NOMO-1 treated with dmso at 0.1 percent for 144 hours (cell line): ENCODE data around the gene NES.

Experiments
- DNase-seq: peaks from one replicate; lab custom pipeline; 2025; ENCODE audit not compliant: unreplicated experiment; lab: John Stamatoyannopoulos, UW

NES gene

DNA sequence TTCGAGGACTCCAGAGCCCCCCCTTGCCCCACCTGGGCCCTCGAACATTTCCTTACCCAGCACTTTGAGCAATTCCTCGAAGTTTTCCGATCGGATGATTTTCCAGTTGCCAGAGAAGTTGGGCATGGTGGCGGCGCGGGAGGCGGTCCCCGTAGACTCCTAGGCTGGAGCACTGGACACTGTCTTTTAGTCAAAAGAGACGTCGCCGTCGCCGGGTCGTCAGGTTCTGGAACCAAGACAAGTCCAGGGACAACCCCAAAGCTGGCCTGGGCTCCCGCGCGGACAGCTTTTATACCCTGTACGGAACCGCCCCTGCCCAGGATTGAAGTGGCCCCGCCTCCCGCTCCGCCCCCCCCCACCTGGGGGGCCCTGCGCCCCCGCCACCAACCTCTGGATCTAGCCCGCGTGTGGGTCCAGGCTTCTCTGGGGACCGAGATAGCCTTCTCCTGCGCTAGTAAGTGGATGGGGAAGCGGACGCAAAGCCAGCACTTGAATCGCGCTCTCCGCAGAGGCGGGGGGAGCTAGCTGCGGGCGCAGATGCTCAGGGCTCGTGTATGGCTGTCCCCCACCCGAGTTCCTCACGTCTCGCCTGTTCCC, 28.2 kb upstream of the NES start, which contains the start of gene CRABP2:
Gene CRABP2 (minus strand): TSS at position 263 of the 597 bp plus-strand sequence. CDS start 137 bp downstream, at position 126.
- no peak for DNase-seq

DNA sequence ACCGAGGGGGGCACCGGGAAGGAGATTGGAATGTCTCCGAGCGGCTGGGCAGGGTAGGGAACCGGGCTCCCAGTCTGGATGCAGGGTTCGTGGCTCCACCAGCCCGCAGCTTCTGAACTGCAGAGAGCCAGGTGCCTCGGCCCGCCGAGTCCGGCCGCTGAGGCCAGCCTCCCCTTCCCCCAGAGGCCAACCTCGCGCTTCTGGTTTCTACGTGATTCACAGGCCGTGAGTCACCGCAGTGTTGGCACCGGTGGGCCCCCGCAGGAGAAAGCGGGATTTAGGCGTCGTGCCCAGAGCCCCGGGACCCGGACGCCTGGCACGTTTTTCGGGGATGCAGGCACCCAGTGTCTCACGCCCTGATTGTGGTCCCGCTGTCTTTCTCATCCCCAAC, 27.7 kb upstream of the NES start:
- no peak for DNase-seq

DNA sequence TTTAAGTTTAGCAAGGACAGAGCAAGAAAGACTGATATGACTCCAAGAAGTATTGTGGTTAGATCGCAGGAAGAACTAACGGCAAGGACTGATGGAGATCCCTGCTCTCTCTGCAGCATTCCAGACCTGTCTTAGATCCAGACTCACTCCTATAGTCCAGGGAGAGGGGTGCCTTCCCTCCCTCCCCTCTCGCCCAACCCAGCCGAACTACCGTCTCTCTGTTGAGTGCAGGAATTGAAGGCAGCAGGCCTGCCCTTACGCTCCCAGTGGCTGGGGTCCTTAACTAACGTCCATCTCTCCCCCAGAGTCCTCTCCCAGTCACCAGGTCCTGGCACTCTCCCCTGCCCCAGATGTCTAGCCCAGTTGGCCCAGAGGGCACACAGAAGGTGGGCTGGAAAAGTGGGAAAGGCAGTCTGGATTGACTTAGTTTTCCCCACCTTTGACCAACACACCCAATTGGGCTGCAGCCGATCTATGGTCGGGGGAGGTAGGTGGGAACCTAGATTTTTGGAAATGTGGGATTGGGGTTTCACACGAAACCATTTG, 27.0 kb upstream of the NES start:
- DNase-seq, result no peak

DNA sequence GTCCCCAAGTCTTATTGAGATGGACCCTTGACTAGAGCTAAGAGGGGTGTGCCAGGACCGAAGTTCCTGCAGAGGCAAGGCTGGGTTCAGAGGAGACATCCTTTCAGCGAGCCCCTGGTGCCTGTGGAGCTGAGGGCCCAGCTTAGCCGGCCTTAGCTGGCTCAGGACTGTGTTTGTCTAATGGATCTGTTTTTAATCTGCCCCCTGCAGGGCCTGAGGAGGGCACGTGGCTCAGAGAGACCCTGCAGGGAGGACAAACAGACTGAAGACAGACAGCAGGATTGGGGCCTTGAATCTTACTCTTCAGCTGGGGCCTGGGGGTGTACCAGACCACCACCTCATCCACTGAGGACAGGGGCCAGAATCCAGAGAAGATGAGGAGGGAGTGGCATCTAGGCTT, 26.5 kb upstream of the NES start:
- DNase-seq, result no peak

DNA sequence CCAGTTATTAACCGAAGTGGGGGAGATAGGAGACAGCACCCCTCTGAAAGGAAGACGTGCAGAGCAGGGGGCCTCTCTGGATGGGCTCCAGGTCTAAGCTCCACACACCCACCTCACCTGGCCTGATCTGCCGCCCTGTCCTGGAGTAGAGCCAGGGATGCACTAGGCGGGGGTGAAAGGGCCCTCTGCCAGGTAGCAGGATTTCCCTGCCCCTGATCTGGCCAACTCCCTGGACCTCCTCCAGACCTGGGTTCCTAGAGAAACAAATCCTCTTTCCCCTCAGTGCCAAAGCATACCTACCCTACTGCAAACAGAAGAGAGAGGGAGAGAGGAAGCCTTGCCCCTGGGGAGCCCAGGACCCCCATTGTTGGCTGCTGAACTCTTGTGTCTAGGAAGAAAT, 26.1 kb upstream of the NES start:
- no peak for DNase-seq

DNA sequence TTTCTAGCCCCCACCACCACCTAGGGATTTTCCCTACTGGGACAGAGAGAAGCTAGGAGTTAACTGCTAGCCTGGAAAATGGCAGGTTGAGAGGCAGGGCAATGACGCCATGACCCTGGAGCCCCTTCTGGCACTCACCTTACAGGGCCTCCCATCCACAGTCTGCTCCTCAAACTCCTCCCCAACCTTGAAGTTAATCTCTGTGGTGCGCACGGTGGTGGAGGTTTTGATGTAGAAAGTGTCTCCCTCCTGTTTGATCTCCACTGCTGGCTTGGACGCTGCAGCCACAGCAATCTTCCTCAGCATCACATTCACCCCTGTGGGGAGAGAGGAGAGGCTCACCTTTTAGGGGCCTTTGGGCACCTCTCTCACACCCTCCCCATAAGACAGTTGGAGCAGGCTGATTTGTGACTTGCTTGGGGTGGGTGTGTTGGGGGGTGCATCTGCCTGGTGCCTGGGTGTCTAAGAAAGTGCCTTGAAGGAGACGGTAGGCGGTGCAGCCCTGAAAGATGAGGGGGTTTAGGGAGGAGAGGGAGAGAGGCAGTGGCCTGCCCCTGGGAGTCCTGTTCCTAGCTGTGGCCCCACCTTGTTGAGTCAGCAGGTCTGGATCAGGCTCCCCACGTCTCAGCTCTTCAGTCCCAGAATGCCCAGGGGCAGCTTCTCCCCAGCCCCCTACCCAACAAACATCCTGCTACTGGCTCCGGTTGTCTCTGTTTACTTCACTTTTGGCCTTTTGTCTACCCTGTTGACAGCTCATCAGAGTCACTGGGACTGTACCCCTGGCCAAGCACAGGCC, 23.7 kb upstream of the NES start:
- DNase-seq, result no peak

DNA sequence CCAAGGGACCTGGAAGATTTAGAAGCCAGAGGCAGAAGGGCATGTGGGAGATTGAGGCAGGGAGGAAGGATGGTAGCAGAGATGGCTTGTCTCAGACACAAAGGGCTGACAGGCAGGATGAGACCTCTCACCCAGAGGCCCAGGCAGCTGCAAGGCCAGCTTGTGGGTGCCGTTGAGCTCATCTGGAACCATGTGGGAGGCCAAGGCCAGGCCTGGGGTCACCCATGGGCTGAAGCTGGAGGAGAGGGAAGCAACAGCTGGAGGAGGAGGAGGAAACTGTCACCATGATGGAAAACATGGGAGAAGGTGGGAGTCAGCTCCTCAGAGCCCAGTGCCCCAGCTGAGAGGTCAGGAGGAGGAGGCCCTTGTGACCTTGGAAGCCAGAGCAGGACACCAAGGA, 21.8 kb upstream of the NES start:
- DNase-seq, result no peak

DNA sequence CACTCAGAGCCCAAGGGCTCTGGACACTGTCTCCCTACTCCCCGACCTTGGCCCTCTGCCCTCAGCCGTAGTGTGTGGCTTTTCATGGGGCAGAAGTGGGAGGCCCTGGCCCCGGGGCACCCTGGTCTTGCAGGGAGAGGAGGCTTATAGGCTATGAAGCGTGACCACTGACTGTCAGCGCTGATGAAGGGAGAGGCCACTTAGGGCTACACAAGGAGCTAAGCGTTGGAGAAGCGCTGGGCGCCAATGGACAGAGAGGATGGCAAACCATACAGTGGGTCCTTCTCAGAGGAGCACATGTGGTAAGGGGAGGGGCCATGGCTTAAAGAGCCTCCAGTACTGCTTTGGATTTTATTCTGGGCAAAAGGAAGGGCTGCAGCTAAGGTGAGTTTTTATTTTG, 20.3 kb upstream of the NES start:
- no peak for DNase-seq

DNA sequence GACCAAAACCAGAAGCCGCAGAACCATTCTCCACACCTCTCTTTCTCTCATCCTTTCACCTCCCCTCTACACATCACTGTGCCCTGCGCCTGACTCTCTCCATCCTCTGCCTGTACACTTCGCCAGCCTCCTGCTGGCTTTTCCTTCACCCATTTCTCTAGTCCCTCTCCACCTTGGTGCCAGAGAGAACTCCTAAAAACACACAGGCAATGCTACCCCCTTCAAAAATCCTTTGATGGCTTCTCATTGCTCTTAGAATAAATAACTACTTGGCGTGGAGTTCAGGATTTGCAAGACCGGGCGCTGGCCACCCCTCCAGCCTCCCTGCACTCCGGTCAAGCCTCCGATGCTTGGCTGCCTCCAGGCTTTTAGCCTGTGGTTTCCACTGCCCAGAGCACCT, 19.5 kb upstream of the NES start:
- no peak for DNase-seq

DNA sequence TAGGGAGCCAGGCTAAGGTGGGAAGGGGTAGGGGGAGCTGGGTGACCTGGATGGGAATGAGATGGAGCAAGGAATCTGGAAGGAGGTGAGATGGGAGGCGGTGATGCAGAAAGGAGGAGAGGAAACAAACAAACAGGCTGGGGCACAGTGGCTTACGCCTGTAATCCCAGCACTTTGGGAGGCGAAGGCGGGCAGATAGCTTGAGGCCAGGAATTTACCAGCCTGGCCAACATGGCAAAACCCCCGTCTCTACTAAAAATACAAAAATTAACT, 17.4 kb upstream of the NES start:
- no peak for DNase-seq

DNA sequence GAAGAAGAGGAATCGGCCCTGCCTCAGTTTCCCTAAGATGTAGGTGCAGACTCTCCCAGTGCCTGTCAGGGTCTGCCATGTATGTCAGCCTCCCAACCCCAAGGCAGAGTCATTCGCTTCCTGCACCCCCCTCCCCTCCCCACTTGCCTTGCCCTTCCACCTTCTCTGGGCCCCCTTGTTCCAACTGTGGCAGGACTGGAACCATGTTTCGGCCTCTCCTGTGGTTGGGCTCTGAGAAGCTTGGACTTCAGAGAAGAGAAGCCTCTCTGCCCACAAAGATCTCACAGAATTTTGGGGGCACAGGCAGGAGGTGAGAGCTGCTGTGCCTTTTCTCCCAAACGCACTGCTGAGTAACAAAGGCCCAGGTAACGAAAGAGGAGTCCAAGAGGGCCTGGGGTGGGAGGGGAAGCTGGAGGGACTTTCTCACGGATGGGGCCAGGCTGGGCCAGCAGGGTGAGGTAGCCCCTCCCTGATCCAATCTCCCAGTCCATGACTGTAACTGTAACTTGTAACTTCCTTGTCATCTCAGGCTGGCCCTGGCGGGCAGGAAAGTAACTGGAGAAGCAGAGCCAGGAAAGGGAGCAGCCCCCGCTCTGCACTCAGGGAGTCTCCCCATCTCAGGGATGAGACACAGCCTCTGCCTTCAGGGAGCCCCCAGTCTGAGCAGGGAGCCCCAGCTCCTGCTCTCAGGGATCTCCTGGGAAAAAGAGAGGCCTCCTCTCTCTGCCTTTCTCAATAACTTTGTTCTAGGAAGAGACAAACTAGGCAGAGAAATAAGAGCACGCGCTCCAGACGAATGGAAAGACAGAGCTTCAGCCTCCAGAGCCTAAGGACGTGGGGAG, 16.9 kb upstream of the NES start:
- DNase-seq, result no peak

DNA sequence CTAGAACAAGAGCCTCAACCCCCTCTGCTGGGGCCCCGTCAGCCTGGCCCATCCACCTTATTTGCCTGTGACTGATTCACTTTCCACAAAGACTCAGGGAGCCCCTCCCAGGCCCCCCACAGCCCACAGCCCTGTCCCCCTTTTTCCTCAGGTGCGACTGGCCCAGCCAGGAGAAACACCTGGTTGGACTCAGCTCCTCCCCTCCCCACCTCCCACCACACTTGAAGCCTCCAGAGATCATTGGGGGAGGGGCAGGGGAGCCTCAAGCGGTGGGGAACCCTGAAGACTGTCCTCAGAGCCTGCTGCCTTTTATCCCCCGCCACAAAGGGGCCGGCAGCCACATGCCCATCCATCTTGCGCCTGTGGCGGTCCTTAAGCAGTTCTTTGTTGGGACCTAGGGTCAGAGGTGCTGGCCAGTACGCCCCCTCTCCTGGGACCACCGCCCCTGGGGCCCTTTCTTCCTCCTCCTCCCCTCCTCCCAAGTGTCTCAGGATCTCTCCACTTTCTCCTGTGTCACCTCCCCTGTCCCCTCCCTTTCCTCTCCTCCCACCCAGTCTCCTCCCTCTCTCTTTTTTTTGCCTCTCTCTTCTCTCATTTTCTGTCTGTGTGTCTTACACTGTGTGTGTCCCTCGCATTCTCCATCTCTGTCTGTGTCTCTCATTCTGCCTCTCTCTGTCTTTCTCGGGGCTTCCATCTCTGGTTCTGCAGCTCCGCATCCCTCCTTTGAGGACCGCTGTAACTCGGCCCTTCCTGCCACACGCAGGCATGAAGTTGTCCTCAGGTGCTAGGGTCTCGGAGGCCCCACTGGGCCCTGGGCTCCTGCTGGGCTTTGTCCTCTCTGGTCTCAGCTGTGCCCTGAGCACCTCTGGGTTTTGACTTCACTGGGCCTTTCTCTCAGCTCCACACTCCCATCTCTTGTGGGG, 16.0 kb upstream of the NES start:
- no peak for DNase-seq

DNA sequence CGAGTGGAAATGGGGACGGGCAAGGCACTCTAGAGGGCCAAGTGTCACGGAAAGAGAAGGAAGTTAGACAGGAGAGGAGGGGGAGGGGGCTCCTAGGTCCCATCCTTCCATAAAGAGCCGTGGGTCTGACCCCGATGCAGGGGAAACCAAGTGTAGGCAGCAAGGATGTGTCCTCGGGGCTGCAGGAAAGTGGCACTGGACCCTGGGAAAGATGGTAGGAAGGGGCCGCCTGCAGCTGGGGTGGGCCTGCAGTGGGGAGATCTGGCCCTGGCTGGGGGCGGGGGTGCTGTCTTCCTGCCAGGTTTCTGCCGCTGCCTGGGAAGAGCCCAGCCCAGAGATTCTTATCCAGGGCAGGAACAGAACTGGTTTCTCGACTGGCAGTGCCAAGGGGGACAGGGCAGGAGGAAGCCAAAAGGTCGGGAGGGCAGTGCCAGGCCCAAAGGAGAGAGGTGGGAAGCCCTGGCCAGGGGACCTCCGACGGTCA, 15.3 kb upstream of the NES start:
- DNase-seq, result no peak

DNA sequence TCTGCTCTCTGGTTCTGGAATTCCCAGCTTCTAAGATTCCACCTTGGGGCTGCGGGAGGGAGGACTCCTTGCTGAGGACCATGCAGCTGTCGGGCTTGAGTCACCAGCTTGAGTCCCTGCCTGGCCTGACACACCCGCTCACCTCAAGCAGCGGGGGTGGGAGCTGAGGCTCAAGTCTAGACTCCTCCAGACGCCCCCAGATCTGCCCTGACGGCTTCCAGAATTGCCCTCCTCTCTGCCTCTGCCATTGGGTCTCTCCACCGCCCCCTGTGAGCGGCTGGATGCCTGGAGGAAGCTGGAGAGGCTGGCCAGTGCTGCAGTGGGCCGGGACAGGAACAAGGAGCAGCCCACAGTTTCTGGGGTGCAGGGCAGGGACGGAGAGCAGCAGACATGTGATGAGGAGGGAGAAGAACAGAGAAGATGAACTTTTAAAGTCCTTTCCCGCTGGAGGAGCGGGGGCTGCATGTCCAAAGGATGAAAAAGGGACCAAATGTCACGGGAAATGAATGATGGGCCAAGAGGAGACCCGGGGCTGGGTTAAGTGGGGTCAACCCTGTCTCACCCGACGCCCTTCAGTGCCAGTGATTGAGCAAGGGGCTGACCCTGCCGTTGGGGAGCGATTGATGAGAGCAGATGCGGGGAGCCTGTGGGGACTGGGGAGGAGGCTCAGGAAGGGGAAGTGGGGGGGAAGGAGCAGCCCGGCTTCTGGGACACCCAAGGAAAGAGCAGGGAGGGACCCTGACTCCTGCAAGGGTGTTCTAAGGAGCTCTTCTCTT, 14.6 kb upstream of the NES start:
- no peak for DNase-seq

DNA sequence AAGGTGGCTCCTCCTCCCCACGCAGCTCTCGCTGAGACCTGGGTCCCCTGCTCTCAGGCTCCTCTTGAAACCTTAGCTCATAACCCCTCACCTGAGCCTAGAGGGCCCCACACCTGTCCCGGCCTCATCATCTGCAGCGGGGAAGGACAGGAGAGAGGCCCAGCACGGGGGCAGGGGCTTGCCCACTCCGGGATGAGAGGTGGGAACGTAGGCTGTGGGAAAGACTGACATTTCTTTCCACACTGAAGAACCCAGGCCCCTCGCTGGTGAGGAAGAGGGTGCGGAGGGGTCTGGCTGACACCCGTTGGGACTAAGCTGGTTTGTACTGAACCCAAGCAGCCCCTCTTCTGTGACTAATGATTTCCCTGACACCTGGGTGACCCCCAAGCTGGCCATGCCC, 14.0 kb upstream of the NES start:
- DNase-seq, result no peak

DNA sequence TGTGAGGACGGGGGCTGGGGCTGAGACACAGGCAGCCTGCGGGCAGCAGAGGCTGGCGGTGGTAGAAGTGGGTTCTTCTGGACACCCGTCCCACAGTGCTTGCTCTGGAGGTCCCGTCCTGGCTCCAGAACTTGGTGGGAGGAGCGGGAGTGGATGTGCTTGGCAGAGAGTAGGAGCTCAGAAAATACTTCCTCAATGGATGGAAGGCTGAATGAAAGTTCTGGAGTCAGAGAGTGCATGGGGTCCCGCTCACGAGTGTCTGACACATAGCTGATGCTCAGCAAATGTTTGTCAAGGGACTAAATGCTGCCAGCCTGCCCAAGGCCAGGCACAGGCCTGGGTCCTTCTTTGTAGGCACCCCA, 13.4 kb upstream of the NES start:
- DNase-seq, result no peak

DNA sequence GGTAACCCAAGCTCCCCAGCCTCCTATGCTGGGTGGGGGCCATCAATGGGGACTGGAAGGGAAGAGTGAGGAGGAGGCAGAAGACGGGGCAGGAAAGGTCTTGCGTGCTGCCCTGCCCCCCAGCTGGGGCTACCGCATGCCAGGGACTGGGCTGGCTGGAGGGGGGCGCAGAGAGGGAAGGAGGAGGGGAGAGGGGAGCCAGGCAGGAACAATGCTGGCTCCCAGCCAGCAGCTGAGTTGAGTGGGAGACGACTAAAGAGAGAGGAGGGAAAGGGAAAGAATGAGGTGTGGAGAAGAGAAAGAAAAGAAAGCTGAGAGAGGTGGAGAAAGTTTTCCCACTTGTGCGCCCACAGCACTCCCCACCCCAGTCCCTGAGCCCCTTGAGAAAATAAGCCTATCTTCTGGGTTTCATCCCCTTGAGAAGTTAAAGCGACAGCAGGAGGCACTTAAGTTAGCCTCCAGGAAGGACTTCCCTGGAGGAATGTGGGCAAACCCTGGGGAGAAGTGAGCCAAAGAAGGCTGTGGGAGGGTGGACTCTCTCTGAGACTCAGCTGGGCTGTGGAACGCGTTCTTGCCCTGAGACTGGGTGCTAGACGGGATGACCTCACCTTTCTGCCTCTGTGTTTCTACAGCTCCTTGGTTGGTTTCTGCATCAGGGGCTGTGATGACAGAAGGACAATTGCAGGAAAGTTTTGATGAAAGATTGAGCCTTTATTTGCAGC, 12.9 kb upstream of the NES start:
- DNase-seq, result no peak

DNA sequence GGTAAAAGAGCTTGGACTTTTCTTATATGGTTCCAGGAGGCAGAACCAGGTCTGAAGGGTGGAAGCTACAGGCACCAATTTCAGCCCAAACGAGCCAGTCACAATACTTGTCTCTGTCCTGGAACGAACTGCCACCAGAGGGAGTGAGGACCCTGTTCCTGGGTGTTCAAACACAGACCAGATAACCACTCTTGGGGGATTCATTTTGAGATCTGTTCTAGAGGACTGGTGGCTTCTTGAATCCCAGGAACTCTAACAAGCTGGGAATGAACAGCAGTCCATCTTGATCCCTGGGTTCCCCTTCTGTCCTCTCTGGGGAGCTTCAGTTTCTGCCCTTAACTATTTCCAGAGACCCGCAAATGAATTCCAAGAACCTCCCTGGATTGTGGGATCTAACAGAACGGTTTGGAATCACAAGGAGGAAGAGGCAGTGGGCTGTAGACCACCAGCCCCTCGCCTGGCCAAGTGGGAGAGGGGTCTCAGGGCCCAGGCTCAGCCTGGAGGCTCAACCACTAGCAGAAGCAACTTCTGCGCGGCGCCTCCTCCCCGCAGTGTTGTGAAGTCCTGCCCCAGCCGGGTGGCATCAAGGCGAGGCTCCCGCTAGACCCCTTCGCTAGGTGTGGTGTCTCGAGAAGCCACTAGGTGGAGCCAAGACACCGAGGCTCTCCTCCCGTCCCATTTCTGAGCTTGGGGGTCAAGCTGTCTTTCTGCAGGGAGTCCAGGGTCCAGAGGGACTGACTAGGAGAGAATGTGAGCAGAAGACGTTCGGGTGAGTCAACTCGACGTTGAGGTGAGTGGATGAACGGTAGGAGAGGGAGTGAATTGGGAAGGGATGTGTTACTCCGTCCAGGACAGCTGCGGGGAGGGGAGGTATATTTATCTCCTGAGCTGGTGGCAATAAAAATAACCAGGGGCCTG, 12.1 kb upstream of the NES start:
- peak; percentile 62 for DNase-seq
